OCI-LY3 (cell line): ENCODE measurements around the gene LARGE2.

ENCODE experiments used
- H2AFZ ChIP-seq: fragments of 200-600, 300-600 bp; shearing (Covaris generic); 2 replicates; pipeline ENCODE4 v1.6.0; 2014; ENCODE audit warnings: antibody characterized with exemption, low read depth, low read length
- H3K27ac ChIP-seq: fragments of 200-600, 300-600 bp; sonication (generic); 2 replicates; pipeline ENCODE4 v1.5.1; 2014; ENCODE audit warnings: mild to moderate bottlenecking, low read length, moderate library complexity, mixed read lengths
- H3K27me3 ChIP-seq: fragments of 200-600, 300-600 bp; sonication (generic); 2 replicates; pipeline ENCODE4 v1.6.1; 2014; ENCODE audit warnings: low read depth, low read length, mixed read lengths
- H3K36me3 ChIP-seq: fragments of 200-600, 300-600 bp; sonication (generic); replicated peaks from 2 replicates; pipeline ENCODE3; 2014; ENCODE audit warnings: low read depth, low read length, mixed read lengths
- H3K4me1 ChIP-seq: fragments of 300-600, 200-600 bp; sonication (generic); 2 replicates; pipeline ENCODE4 v1.6.1; 2014; ENCODE audit warnings: low read length, mixed read lengths
- H3K4me2 ChIP-seq: fragments of 200-600, 300-600 bp; sonication (generic); 2 replicates; pipeline ENCODE4 v1.6.1; 2014; ENCODE audit warnings: low read length, mixed read lengths
- H3K4me3 ChIP-seq: fragments of 300-600, 200-600 bp; sonication (generic); 2 replicates; pipeline ENCODE4 v1.5.1; 2014; ENCODE audit warnings: antibody characterized with exemption, mild to moderate bottlenecking, low read length, moderate library complexity
- H3K79me2 ChIP-seq: fragments of 300-600, 200-600 bp; shearing (Covaris generic); 2 replicates; pipeline ENCODE4 v1.6.1; 2014; ENCODE audit warnings: mild to moderate bottlenecking, low read length, mixed read lengths
- H3K9ac ChIP-seq: fragments of 300-600, 200-600 bp; shearing (Covaris generic); 2 replicates; pipeline ENCODE4 v1.6.0; 2014; ENCODE audit warnings: mild to moderate bottlenecking, low read length, moderate library complexity
- H3K9me3 ChIP-seq: fragments of 200-600, 300-600 bp; shearing (Covaris generic); 2 replicates; pipeline ENCODE4 v1.6.1; 2014; ENCODE audit warnings: low read length, mixed read lengths; ENCODE audit not compliant: insufficient read depth
- H4K20me1 ChIP-seq: fragments of 200-600, 300-600 bp; sonication (generic); 2 replicates; pipeline ENCODE4 v1.6.1; 2016; ENCODE audit warnings: low read length, mixed read lengths; ENCODE audit not compliant: insufficient read depth
- EZH2phosphoT487 ChIP-seq: fragments of 200-600 bp; shearing (Covaris generic); IDR thresholded peaks from 2 replicates; pipeline ENCODE4 v1.6.1; 2018; ENCODE audit warnings: antibody characterized with exemption, mixed run types, low read depth
- TF ChIP-seq, protein P1 (sequence below): fragments of 200-600, 300-600 bp; sonication (generic); IDR thresholded peaks from 2 replicates; pipeline ENCODE4 v1.5.1; 2014; ENCODE audit warnings: antibody characterized with exemption, low read length, low read depth

Gene LARGE2

DNA sequence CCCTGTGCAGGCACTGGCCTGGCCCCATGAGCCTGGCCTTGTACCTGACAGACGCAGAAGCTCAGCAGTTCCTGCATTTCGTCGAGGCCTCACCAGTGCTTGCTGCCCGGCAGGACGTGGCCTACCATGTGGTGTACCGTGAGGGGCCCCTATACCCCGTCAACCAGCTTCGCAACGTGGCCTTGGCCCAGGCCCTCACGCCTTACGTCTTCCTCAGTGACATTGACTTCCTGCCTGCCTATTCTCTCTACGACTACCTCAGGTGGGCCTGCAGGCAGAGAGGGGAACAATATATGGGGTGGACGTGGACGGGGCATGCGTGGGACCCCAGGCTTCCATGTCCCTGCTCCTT lies 4.9 kb downstream of the LARGE2 start:
- TF ChIP-seq, protein P1, sequence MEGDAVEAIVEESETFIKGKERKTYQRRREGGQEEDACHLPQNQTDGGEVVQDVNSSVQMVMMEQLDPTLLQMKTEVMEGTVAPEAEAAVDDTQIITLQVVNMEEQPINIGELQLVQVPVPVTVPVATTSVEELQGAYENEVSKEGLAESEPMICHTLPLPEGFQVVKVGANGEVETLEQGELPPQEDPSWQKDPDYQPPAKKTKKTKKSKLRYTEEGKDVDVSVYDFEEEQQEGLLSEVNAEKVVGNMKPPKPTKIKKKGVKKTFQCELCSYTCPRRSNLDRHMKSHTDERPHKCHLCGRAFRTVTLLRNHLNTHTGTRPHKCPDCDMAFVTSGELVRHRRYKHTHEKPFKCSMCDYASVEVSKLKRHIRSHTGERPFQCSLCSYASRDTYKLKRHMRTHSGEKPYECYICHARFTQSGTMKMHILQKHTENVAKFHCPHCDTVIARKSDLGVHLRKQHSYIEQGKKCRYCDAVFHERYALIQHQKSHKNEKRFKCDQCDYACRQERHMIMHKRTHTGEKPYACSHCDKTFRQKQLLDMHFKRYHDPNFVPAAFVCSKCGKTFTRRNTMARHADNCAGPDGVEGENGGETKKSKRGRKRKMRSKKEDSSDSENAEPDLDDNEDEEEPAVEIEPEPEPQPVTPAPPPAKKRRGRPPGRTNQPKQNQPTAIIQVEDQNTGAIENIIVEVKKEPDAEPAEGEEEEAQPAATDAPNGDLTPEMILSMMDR, result no peak
- TF ChIP-seq EZH2phosphoT487, result no peak
- no peak overlapping the region for H3K4me3 ChIP-seq
- peaks cover 2% of the 10 kb centered on the region; the same call in 1 of the 2 replicates for H4K20me1 ChIP-seq
- no peaks in the 10 kb centered on the region for H3K9me3 ChIP-seq
- no peaks in the 10 kb centered on the region for H3K27me3 ChIP-seq
- H3K9ac ChIP-seq, result no peak overlapping the region
- no peak overlapping the region for H2AFZ ChIP-seq
- no peak overlapping the region for H3K4me2 ChIP-seq
- H3K36me3 ChIP-seq, result peaks cover 8% of the 10 kb centered on the region
- H3K4me1 ChIP-seq, result peaks cover 34% of the 10 kb centered on the region
- no peak overlapping the region for H3K27ac ChIP-seq
- H3K79me2 ChIP-seq, result peaks cover 22% of the 10 kb centered on the region

DNA sequence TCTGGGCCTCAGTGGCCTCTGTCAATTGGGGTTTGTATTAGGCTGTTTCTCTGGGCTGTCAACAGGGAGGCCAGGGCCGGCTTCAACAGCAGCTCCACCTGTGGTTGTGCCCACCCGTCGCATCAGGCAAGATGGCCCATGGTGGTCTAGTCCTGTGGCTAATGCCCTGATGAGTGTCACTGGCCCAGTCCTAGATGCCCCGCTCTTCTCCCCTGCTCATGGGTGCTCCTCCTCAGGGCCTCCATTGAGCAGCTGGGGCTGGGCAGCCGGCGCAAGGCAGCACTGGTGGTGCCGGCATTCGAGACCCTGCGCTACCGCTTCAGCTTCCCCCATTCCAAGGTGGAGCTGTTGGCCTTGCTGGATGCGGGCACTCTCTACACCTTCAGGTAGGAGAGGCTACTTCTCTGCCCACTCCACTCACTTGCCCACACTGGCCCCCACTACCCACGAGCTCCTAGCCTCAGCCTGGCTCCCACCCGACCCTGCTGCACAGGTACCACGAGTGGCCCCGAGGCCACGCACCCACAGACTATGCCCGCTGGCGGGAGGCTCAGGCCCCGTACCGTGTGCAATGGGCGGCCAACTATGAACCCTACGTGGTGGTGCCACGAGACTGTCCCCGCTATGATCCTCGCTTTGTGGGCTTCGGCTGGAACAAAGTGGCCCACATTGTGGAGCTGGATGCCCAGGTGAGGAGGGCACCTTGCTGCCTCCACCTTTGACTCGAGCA lies 5.4 kb downstream of the LARGE2 start:
- Histone ChIP-seq H3K4me2 (no peak overlapping the region), H2AFZ (no peak overlapping the region), H3K27me3 (no peaks in the 10 kb centered on the region), H3K36me3 (peaks cover 9% of the 10 kb centered on the region), H3K9ac (no peak overlapping the region), H3K4me3 (no peak overlapping the region), H3K9me3 (no peaks in the 10 kb centered on the region), H3K4me1 (peaks cover 39% of the 10 kb centered on the region), H3K27ac (no peak overlapping the region), H3K79me2 (peaks cover 27% of the 10 kb centered on the region), H4K20me1 (peaks cover 2% of the 10 kb centered on the region; the same call in 1 of the 2 replicates)
- TF ChIP-seq, protein P1, result no peak
- no peak for TF ChIP-seq EZH2phosphoT487

DNA sequence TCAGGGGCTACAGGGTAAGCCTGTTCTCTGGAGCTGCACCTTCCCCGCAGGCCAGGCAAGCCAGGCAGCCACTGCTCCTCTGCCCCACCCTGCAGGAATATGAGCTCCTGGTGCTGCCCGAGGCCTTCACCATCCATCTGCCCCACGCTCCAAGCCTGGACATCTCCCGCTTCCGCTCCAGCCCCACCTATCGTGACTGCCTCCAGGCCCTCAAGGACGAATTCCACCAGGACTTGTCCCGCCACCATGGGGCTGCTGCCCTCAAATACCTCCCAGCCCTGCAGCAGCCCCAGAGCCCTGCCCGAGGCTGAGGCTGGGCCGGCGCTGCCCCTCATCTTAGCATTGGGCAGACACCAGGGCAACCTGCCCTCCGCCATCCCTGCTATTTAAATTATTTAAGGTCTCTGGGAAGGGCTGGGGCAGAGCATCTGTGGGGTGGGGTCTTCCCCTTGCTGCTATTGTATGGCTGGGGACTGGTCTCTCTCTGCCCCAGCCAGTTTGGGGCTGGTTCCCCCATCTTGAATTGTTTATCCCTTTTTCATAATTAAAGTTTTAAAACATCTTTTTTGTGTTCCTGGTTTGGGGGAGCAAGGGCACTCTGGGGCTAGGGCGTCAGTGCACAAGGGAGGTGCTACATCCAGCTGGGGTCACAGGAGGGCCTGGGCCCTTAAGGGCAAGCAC lies 6.2 kb downstream of the LARGE2 start:
- H3K27ac ChIP-seq, result no peak overlapping the region
- H3K4me3 ChIP-seq, result no peak overlapping the region
- H3K36me3 ChIP-seq, result peaks cover 11% of the 10 kb centered on the region
- H2AFZ ChIP-seq, result no peak overlapping the region
- no peak overlapping the region for H3K9ac ChIP-seq
- H3K9me3 ChIP-seq, result no peaks in the 10 kb centered on the region
- no peak for TF ChIP-seq EZH2phosphoT487
- TF ChIP-seq, protein P1, result no peak
- peaks cover 30% of the 10 kb centered on the region for H3K79me2 ChIP-seq
- peaks cover 46% of the 10 kb centered on the region for H3K4me1 ChIP-seq
- no peak overlapping the region for H3K4me2 ChIP-seq
- H4K20me1 ChIP-seq, result peaks cover 2% of the 10 kb centered on the region; the same call in 1 of the 2 replicates
- no peaks in the 10 kb centered on the region for H3K27me3 ChIP-seq

DNA sequence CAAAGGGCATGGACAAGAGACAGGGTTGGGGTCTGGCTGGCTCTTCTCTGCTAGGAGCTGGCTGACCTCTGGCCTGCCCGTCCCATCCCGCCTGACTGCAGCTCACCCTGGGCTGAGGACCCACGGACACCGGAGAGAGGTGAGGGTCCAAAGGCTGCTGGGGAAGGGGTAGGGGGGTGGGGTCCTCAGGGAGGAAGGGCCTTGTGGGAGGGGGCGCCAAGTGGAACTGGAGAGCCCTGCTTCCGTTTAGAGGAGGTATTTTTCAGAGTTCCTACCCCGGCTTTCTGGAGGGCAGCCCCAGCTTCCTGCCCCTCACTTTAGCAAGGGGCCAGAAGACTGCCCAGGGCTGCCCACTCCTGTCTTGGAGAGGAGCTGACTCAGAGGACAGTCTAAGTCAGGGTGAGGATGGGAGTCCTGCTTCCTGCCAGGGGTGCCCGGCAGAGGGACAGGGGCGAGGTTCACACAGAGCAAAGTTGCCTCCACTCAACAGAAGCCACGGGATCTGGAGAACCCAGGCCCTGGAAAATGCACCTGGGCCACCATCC lies 7.1 kb downstream of the LARGE2 start:
- TF ChIP-seq, protein P1, result no peak
- no peak for TF ChIP-seq EZH2phosphoT487
- H4K20me1 ChIP-seq, result peaks cover 2% of the 10 kb centered on the region; the same call in 1 of the 2 replicates
- H3K4me1 ChIP-seq, result peaks cover 54% of the 10 kb centered on the region
- H3K4me3 ChIP-seq, result peak overlapping the region; percentile 79
- H3K36me3 ChIP-seq, result peaks cover 15% of the 10 kb centered on the region
- peak overlapping the region; percentile 59 for H3K9ac ChIP-seq
- no peak overlapping the region for H2AFZ ChIP-seq
- peak overlapping the region; percentile 96 for H3K27ac ChIP-seq
- H3K79me2 ChIP-seq, result peaks cover 30% of the 10 kb centered on the region
- peak overlapping the region; percentile 77 for H3K4me2 ChIP-seq
- no peaks in the 10 kb centered on the region for H3K9me3 ChIP-seq
- no peaks in the 10 kb centered on the region for H3K27me3 ChIP-seq
